GM12801 (cell line): Measurements from ENCODE around the gene ZFAND6.

Source experiments
- CTCF ChIP-seq: IDR thresholded peaks from one replicate; pipeline ENCODE4 v1.5.1; 2011; ENCODE audit warnings: control low read depth; ENCODE audit not compliant: insufficient read length; ENCODE audit errors: extremely low read depth

ZFAND6 gene

GRCh38 chr15:80184554-80184953 is 125.1 kb downstream of the ZFAND6 start:
- no peak for TF ChIP-seq CTCF

- TF ChIP-seq CTCF, result no peak
Measured at GRCh38 chr15:80185152-80185551, 125.7 kb downstream of the ZFAND6 start.

DNA sequence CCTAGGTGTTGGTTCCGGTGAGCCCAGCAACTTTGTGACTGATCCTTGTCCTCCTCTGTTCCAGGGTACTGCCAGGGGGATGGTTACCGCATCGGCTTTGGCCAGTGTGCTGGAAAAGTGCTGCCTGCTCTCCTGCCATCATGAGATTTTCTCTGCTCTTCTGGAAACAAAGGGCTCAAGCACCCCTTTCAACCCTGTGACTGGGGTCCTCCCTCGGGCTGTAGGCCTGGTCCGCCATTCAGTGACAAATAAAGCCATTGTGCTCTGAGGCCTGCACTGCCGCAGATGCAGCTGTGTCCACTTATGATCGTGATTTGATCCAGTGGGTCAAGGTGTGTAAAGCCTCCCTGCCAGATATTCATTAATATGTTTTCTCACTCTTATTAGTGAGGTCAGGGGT is 126.6 kb downstream of the ZFAND6 start:
- TF ChIP-seq CTCF, result no peak

- TF ChIP-seq CTCF, result no peak
Measured at GRCh38 chr15:80186597-80186996, 127.1 kb downstream of the ZFAND6 start.
